Epithelial cell of prostate (primary cell): ENCODE data around the gene RMND5B.
A peak's percentile ranks its signal among the peaks of the same experiment; 100 is the strongest.

Experiments used
- DNase-seq: peaks from one replicate; pipeline ENCODE4 v3.0.0-alpha.2; 2011; ENCODE audit warnings: low read depth, low spot score
- H3K27ac ChIP-seq: fragments of 450-650 bp; 2 replicates; pipeline ENCODE4 v1.5.1; 2017; ENCODE audit warnings: mild to moderate bottlenecking

RMND5B gene

DNA sequence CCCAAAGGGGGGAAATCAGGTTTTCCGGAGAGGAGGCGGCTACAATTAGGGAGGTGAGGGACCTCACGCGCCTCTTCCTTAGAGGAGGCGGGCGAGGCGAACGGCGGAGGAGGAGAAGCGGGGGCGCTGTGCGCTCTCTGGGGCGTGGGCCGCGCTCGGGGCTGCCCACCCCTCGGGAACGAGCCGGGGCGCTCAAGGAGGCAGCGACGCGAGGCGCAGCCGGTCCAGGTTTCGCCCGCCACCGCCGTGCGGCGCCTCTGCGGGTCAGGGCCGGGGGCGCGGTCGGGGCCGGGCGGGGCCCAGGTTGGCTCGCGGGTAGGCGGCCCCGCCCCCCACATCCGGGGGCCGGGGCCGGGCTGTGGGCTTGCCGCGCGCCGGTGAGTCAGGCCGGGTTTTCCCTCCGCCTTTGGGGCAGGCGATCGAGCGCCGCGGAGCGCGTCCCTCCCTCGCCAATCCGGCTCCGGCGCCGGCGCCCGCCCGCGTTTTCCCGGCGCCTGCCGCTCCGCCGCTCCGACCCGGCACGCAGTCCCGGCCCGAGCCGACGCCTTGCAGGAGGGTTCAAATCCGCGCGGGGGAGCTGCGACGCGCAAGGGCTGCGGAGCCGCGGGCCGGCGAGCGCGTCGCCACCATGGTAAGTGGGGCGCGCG, 17.6 kb upstream of the RMND5B start, which contains the start of gene N4BP3:
Gene N4BP3 (plus strand): TSS at position 392 of the 647 bp plus-strand sequence. CDS start 6,052 bp downstream, outside the sequence.
- no peak for DNase-seq
- H3K27ac ChIP-seq: peak within 1 kb of the TSS; percentile 49

DNA sequence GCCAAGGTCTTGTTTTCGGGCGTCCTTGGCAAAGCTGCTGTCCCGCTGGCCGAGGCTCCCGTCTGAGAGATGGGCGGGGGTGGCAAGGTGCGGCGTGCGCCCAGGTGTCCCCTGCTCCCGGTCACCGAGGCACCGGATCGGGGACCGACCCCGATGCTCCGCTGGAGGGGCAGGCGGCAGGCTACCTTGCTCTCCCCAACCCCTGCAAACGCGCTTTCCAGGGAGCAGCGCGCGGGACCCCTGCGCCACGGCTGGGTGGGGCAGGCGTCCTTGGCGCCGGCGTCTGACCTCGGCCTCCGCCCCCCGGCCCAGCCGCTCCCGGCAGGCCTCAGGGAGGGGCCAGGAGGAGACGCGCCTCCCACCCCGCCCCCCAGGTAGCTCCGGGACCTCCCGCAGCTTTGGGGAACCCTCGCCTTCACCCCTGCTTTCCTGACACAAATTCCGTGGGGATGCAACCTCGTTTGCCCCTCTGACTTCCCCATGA, 16.9 kb upstream of the RMND5B start:
- no peak for DNase-seq
- H3K27ac ChIP-seq: peak overlapping the region; percentile 49

DNA sequence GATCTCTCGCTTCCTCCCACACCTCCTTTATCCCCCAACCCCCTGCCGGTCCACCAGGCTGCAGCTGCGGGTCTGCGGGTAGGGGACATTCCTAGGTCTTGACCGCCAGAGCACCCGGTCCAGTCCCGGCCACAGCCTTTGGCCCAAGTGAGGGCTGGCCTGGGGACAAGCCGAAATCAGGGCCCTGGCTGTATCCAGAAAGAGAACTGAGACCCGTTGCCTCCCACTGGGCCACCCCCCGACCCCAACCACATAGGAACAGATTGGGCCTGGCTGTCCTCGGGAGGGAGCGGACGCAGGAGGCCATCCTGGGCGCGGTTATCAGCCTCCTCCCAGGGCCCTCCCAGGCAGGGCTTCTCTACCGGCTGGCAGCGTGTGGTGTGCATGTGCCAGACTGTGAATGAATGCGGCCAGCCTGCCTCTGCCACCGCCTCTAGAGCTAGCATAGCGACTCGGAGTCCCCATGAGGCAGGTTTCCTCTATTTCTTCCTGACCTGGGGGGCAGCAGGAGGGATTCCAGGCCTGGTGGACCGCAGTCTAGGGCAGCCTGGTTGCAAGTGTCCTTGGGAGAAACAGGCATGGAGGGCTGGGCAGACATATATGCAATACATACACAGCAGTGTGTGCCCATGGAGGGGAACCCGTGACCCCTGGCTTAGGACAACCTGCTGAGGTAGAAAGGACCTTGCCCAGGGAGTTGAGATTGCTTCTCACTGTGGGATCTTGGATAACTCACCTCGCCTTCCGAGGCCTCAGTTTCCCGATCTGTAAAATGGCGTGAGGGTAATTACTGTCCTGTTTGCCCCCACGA, 16.3 kb upstream of the RMND5B start:
- H3K27ac ChIP-seq: peak overlapping the region; percentile 49
- DNase-seq: no peak

DNA sequence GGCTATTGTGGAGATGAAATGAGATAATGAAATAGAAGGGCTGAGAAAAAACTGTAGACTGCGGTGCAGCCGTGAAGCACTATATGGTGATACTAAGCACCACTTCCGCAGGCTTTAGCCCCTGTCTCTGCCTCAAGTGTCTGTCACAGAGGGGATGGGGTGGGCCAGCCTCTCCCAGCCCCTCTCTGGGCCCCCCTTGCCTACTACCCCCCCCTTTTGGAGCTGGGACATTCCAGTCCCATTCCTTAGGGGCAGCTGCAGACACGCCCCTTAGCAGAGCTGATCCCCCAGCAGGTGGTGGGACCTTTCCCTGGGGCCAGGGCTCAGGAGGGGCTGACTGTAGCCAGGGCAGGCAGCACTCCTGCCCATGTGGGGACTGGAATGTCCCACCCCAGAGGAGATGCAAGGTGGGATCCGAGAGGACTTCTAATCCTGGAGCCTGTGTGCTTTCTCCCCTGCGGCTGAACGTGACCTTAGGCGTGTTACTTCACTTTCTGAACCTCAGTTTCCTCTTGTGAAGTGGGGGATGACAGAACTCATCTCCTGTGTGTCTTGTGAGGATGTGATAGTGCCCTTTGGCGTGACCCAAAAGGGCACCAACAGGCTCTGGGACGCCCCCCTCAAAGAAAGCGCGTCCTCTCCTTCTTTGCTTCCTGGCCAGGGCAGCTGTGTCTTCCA, 15.5 kb upstream of the RMND5B start:
- no peak overlapping the region for H3K27ac ChIP-seq
- DNase-seq: no peak

DNA sequence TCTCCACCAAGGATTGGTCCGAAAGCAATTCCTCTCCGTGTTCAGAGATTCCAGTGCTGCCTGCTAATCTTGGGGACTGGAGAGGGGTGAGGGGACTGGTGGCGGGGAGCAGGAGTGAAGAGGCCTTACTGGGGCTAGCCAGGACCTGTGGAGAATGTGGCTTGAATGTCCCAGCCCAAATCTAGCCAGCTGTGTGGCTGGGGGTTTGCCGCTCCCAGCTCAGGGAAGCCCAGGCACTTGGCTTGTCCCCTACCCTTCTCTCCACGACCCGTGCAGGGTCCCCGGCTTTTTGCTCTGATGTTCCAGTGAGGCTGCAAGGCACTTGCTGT, 15.0 kb upstream of the RMND5B start:
- no peak for DNase-seq
- no peak overlapping the region for H3K27ac ChIP-seq

DNA sequence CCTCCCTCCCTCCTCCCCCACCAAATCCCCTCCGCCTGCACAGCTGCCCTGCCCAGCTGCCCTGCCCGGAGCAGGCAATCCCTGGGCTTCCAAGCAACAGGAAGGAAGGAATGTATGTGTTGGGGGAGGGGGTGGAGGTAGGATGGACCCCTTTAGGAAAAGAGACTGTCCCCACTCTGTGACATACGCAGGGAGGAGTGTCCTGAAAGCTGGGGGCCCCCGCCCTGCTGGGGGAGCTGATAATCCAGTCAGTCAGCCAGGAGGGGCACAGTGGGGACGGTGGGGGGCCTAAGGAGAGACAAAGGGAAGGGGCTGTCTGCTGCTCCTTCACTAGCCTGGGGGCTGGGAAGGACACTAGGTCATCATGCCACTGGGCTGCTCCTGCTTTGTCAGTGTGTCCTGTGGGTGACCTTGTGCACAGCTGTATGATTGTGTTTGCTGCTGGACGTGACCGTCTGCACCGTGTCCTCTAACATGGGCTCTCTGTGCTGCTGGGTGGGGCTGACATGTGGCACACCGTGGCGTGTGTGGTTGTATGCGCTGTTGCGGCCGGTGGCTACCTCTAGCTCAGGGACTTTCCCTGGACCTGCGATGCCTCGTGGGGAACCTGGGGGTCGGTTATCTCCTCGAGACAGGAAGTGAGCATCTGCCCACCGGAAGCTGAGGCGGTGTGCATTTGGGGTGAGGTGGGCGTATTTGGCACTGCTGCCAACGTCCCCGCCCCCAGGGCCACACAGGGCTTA, 14.5 kb upstream of the RMND5B start:
- H3K27ac ChIP-seq: no peak overlapping the region
- DNase-seq: no peak

DNA sequence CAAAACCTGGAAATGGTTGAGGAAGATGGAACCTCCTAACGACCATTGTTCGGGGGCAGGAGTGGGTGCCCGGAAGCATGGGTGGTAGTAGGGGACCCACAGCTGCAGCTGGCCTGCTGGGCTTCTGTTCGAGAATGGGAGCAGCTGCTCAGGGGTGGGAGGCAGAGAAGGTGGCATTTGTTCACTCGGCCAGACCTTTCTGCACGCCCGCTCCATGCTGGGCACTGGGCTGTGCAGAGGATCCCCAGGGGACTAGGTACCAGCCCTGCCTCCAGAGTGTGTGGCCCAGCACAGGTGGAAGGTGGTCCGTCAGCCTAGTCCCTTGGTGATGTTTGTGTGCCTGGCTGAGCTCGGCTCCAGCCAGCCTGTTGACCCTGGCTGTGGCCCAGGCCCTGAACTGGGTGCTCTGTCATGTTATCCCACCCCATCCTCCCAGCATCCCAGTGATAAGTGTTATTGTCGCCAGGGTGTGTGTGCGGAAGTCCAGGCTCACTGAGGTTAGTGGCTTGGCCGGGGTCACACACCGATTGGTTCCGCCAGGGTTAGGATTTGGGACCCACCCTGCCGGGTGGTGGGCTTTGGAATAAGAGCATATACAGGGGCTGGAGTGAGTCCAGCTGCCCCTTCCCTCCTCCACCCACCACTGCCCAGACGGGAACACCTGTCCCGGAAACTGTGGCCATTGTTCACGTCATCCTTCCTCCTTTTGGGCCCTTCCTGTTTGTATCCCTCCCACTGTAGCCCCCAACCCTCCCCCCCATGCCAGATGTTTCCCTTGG, 12.7 kb upstream of the RMND5B start:
- no peak for DNase-seq
- H3K27ac ChIP-seq: no peak overlapping the region

DNA sequence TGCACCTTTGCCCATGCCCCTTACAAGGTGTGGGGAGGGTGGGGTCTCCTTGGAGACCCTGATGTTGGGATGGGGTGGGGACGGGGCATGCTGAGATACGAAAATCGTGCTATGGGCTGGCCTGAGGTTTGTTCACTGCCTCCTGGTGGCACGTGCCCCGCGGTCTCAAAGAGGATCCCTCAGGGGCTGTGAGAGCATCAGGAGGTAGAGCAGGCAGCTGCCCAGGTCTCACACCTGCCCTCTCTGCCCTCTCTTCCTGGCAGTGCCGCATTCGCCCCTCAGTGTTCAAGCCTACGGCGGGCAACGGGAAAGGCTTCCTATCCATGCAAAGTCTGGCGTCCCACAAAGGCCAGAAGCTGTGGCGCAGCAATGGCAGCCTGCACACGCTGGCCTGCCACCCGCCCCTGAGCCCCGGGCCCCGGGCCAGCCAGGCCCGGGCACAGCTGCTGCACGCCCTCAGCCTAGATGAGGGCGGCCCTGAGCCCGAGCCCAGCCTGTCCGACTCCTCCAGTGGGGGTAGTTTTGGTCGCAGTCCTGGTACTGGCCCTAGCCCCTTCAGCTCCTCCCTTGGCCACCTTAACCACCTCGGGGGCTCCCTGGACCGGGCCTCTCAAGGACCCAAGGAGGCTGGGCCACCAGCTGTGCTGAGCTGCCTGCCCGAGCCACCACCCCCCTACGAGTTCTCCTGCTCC, 10.8 kb upstream of the RMND5B start:
- no peak for DNase-seq

DNA sequence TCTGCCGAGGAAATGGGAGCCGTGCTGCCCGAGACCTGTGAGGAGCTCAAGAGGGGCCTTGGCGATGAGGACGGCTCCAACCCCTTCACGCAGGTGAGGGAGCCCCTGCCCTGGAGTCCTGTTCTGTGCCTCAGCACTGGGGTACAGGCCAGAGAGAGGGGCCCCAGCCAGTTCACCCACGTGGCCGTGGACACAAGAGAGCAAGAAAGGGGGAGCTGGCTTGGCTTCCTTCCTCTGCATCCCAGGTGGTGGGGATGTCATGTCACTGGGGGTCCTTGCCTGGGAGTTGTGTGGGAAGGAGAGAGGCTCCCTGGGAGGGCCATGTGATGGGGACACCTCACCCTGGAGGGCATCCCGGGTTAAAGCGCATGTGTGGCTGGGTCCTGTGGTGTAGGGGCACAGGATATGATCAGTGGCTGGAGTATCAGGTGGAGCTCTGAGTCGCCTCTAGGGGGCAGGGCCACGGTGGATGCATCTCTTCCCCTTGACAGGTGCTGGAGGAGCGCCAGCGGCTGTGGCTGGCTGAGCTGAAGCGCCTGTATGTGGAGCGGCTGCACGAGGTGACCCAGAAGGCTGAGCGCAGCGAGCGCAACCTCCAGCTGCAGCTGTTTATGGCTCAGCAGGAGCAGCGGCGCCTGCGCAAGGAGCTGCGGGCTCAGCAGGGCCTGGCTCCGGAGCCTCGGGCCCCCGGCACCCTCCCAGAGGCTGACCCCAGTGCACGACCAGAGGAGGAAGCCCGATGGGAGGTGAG, 10.0 kb upstream of the RMND5B start:
- no peak overlapping the region for H3K27ac ChIP-seq
- peak; percentile 60 for DNase-seq

More for the DNA sequence above, 10.8 kb upstream of the RMND5B start:
- no peak overlapping the region for H3K27ac ChIP-seq

DNA sequence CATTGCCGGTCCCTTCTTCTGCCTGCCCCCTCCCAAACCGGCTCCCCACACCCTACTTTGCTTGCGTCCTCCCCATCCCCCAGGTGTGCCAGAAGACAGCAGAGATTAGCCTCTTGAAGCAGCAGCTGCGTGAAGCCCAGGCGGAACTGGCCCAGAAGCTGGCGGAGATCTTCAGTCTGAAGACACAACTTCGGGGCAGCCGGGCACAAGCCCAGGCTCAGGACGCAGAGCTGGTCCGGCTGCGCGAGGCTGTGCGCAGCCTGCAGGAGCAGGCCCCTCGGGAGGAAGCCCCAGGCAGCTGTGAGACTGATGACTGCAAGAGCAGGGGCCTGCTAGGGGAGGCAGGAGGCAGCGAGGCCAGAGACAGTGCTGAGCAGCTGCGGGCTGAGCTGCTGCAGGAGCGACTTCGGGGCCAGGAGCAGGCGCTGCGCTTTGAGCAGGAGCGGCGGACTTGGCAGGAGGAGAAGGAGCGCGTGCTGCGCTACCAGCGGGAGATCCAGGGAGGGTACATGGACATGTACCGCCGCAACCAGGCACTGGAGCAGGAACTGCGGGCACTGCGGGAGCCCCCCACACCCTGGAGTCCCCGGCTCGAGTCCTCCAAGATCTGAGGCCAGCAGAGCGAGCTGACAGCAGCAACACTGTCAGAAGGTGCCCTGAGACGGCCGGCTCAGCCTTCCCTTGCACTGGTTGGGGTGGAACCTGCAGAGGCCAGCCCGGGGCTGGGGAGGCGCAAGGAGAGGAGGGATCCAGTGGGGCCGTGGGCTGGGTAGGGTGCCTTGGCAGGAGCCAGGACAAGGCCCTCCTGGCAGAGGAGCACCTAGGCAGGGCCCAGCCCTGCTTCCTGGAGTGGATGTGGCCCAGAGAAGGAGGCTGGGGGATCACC, 9.2 kb upstream of the RMND5B start:
- no peak for DNase-seq
- H3K27ac ChIP-seq: no peak overlapping the region

DNA sequence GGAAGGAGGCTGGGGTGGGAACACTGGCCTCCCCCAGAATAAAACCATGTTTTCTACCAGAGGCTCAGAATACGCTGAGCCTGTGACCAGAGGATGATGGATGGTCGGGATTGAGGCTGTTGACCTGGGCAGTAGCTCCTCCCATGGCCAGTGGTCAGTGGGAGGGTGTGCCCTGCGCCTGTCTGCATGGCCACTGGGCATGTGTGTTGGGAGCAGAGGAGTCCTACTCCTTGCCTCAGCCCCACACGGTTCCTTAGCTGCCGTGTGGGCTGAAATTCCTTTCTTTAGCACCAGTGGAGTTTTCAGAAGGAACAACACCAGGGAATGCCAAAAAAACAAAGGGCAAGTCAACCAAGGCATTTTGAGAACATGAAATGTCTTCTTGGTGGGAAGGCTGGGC, 8.5 kb upstream of the RMND5B start:
- no peak overlapping the region for H3K27ac ChIP-seq
- DNase-seq: no peak

DNA sequence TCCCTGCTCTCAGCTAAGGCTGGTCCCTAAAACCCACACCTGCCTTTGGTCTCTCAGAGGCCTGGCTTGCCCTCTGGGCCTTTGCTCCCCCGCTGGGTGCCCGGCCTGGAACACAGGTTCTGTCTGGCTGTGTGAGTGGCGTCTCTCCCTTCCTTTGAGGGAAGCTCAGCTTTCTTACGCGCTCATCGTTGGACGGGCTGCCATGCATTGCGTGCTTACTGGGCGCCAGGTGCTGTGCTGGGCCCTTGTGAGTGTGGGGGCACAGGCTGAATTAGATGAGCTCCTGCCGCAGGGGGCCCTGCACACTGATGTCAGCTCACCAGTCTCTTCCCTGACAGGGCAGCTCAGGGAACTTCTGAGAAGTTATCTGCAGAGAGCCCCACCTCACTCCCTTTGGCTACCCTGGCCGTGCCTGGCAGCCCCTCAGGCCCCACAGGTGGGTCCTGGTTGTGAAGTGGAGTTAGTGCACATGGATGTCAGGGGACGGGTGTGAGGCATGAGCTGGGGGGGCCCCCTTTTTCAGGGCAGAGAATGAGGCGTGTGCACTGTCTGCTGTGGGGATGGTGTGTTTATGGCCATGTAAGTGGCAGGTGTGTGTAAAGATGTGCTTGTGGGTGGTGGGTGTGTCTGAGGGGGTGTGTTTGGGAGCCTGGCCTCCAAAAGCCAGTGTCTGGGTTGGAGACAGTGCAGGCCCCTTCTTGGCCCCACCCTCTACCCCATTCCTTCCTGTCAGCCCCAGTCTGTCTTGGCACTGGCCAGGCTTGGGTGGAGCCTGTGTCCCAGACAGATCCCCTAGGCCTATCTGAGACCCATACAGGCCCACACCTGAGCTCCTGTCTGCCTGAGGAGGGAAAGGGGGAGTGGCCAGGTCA, 7.5 kb upstream of the RMND5B start:
- H3K27ac ChIP-seq: peak overlapping the region; percentile 52
- DNase-seq: no peak

DNA sequence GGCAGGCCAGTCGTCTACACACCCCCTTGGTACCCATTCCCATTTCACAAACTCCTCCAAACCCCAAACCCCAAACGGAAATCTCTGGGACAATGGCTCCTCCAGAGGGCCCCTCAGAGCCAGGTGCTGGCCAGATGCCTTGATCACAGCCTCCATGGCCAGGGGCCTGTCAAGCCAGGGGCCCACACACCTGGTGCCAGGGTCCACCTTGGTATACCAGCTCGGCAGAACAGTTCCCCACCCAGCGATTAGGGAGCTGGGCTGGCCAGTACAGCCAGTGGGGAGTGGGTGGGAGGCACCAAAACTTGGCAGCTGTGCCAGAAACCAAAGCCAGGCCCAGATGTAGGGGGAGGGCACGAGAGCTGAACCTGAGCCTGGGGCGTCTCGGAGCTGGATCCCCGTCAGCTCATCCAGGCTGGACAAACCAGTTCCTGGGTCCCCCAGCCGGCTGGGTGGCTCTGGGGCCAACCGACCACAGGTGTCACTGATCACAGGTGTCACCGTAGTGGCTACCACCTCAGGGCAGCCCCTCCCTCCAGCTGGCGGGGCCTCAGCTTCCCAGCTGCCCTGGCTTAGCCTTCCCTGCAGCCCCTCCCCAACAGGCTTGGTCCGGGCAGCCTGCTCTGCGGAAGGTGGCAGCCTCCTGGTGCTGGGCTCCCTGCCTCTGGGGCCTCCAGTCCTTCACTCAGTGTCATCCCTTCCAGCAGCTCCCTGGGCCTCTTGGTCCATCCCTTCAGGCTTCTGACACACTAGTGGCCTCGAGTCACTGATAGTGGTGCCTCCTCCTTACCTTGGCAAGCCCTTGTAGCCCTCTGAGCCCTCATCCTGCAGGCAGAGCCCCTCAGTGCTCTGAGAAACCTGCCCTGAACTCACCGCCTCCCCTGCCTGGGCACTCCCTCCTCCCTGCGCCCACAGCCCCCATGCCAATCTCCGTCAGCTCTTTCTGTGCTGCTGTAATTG, 6.6 kb upstream of the RMND5B start:
- H3K27ac ChIP-seq: peak overlapping the region; percentile 52
- peak; percentile 37 for DNase-seq

DNA sequence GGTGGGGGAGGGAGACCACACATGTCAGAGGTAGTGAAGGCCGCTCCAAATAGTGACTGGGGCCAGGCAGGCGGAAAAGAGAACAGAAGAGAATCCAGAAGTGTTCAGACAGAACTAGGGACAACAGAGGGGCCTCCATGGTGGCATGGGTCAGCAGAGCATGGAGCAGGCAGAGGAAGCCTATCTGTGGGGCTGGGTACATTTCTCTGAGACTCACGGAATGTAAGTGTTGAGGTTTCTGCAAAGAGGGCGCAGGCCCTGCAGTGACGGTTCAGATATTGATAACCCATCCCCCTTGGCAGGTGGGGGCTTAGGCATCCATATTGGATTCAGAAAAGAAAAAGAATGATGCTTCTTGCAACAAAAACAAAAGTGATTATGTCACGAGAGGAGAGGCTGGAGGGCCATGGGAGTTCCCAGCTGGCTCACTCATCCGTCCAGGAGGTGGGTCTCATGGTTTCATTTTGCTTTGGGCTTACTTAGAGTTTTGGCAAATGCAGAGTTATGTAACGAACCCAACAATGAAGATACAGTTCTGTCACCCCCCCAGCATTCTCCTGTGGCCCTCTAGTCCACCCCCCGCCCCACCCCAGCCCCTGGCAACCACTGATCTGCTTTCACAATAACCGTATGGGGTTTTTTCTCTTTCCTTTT, 5.4 kb upstream of the RMND5B start:
- H3K27ac ChIP-seq: no peak overlapping the region
- no peak for DNase-seq

DNA sequence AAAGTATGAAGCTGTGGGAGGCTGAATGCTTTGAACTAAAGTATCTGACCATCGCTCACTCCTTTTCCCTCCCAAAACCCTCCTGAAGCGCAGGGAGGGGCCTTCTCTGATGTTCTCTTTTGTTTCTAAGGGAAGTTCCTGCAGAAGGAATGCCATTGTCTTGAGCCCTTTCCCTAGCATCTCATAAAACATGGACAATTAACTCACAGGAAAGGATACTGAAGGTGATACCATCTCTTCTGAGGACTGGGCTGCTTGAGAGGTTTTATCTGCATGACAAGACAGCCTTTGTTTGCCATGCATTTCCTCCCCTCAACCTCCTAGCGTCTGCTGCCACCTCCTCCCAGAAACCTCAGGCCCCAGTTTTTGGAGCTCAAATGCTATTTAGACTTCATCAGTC, 4.3 kb upstream of the RMND5B start:
- no peak overlapping the region for H3K27ac ChIP-seq
- no peak for DNase-seq
